Breast epithelium (tissue), 3 donors: ENCODE measurements around the gene WDR7.

Experiments used
- CTCF ChIP-seq, 3 donors: fragments of 450-650 bp; IDR thresholded peaks; one replicate each; pipeline ENCODE4 v1.5.1; 2016 to 2017; ENCODE audit warnings: antibody characterized with exemption in 3 of 3, mild to moderate bottlenecking in 3 of 3, moderate library complexity in 3 of 3
- POLR2A ChIP-seq: fragments of 450-650 bp; IDR thresholded peaks from one replicate; pipeline ENCODE4 v1.6.1; 2016; ENCODE audit warnings: antibody characterized with exemption, mild to moderate bottlenecking, moderate library complexity
- POLR2AphosphoS5 ChIP-seq, 3 donors: sonication (generic); formaldehyde crosslinking; IDR thresholded peaks; one replicate each; pipeline ENCODE4 v1.6.1; 2017; ENCODE audit warnings: antibody characterized with exemption in 3 of 3

- TF ChIP-seq CTCF (IDR thresholded peaks at IDR 0.05), result no peak
- TF ChIP-seq POLR2A, result no peak
- no peak for TF ChIP-seq POLR2AphosphoS5 (IDR thresholded peaks at IDR 0.05)
Measured at GRCh38 chr18:56910237-56910636, 259.1 kb downstream of the WDR7 start.
